Naive thymus-derived CD4-positive, alpha-beta T cell (primary cell): ENCODE data around the gene CRLF1. TPM values are rescaled to one million over a fixed set of nuclear protein-coding genes. Genes with fewer than 3 reads are reported as not detected.

Experiments
- ATAC-seq: fragments of 150-1000 bp; cut with Tn5 transposase; 2 replicates; pipeline ENCODE4 v1.10.0; 2021; ENCODE audit warnings: mild to moderate bottlenecking, moderate library complexity
- CTCF ChIA-PET: fragments of 350-600 bp; sonication (Branson Sonifier 250); formaldehyde crosslinking; loops from one replicate; lab custom pipeline; 2021; ENCODE audit warnings: antibody characterized with exemption; lab: Charles Lee
- POLR2A ChIA-PET: fragments of 350-600 bp; sonication (Branson Sonifier 250); formaldehyde crosslinking; loops from one replicate; lab custom pipeline; 2021; ENCODE audit warnings: antibody characterized with exemption, inconsistent platforms; lab: Charles Lee
- DNase-seq, 9 donors: peaks; one replicate each; pipeline versions ENCODE4 v3.0.0 to v3.0.0-alpha.2; 2020 to 2022; ENCODE audit warnings: mixed read lengths in 1 of 9
- H3K27ac ChIP-seq: one replicate; pipeline ENCODE4 v1.7.0; 2013; ENCODE audit warnings: mild to moderate bottlenecking, low read depth, low read length, moderate library complexity
- H3K27me3 ChIP-seq, 2 donors: one replicate each; pipeline ENCODE4 v1.7.0; 2013; ENCODE audit warnings: low read length in 2 of 2, mild to moderate bottlenecking in 2 of 2, moderate library complexity in 2 of 2; ENCODE audit not compliant: control insufficient read depth in 2 of 2, insufficient read depth in 2 of 2
- H3K36me3 ChIP-seq, 3 experiments: 1 replicate in 2 of 3; 2 replicates in 1 of 3; pipeline ENCODE4 v1.7.0; 2013; ENCODE audit warnings: low read length in 3 of 3, mild to moderate bottlenecking in 3 of 3, moderate library complexity in 1 of 3; ENCODE audit not compliant: insufficient read depth in 3 of 3, control insufficient read depth in 2 of 3
- H3K4me1 ChIP-seq, 2 donors: one replicate each; pipeline ENCODE4 v1.7.0; 2013; ENCODE audit warnings: low read length in 2 of 2, mild to moderate bottlenecking in 2 of 2, moderate library complexity in 1 of 2; ENCODE audit not compliant: control insufficient read depth in 2 of 2, insufficient read depth in 2 of 2
- H3K4me3 ChIP-seq: 2 replicates; pipeline ENCODE4 v1.7.0; 2013; ENCODE audit warnings: mild to moderate bottlenecking, low read length
- H3K9me3 ChIP-seq, 3 experiments: 1 replicate in 2 of 3; 2 replicates in 1 of 3; pipeline ENCODE4 v1.7.0; 2013; ENCODE audit warnings: low read length in 3 of 3; ENCODE audit not compliant: control insufficient read depth in 2 of 3
- H3K27ac Mint-ChIP-seq, 9 donors: one replicate each; pipeline ENCODE4 v1.8.0; 2020 to 2022; ENCODE audit warnings: mixed read lengths in 9 of 9, mild to moderate bottlenecking in 8 of 9, moderate library complexity in 5 of 9, inconsistent platforms in 2 of 9
- H3K27me3 Mint-ChIP-seq, 5 donors: one replicate each; pipeline ENCODE4 v1.8.0; 2021 to 2022; ENCODE audit warnings: mixed read lengths in 5 of 5, mild to moderate bottlenecking in 1 of 5
- H3K36me3 Mint-ChIP-seq, 5 donors: one replicate each; pipeline ENCODE4 v1.8.0; 2020 to 2022; ENCODE audit warnings: mixed read lengths in 5 of 5, mild to moderate bottlenecking in 3 of 5, inconsistent platforms in 1 of 5
- H3K4me1 Mint-ChIP-seq, 7 donors: one replicate each; pipeline ENCODE4 v1.8.0; 2020 to 2022; ENCODE audit warnings: mixed read lengths in 7 of 7, mild to moderate bottlenecking in 3 of 7, inconsistent platforms in 1 of 7
- H3K4me3 Mint-ChIP-seq, 10 donors: one replicate each; pipeline ENCODE4 v1.8.0; 2020 to 2022; ENCODE audit warnings: mild to moderate bottlenecking in 10 of 10, mixed read lengths in 10 of 10, moderate library complexity in 6 of 10, inconsistent platforms in 2 of 10
- H3K9me3 Mint-ChIP-seq, 11 donors: one replicate each; pipeline ENCODE4 v1.8.0; 2020 to 2022; ENCODE audit warnings: mixed read lengths in 11 of 11, mild to moderate bottlenecking in 4 of 11, inconsistent platforms in 1 of 11, moderate library complexity in 1 of 11
- intact Hi-C, 2 donors: fragments of 100-400 bp; cut with micrococcal nuclease; formaldehyde crosslinking; loops; one replicate each; pipeline ENCODE4 v1.15.1; 2023
- polyA plus RNA-seq, 2 donors: library from polyadenylated mRNA; unstranded; fragments of 300-500 nt; fragmentation: Illumina TruSeq; gene quantifications; one replicate each; pipeline ENCODE4 v1.2.3, GENCODE V29; 2021
- total RNA-seq, 6 experiments: library from RNA in 5 of 6; stranded (reverse) in 5 of 6; gene quantifications; 1 replicate in 5 of 6; 2 replicates in 1 of 6; pipeline ENCODE4 v1.2.3 and lab custom pipeline; 2021 to 2026

The CRLF1 gene
- total and polyA plus RNA-seq, 7 experiments from 2014 or later: 0.28 to 0.49 TPM; not detected in 5

DNA sequence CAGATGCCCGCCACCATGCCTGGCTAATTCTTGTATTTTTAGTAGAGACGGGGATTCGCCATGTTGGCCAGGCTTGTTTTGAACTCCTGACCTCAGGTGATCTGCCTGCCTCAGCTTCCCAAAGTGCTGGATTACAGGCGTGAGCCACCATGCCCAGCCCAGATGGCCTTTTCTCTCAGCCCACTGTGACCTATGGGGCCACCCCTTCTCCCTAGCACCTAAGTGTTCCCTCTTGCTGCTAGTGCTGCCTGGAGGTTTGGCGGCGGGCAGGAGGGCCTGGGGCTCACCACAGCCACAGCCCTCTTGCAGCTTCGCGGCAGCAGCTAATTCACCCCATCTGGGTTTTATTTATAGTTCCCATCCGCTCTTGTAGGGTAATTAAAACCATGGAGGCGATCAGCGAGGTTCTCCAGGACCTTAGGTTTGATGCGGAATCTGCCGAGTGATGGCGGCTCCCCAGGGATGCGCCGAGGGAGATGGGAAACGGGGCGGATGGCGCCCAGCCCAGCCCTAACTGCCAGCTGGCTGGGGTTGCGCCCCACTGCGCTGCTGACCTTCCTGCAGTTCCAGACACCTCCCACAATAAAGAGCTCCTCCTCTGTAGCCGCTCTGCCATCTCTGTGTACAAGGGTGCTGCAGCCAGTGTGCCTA is 14.7 kb downstream of the CRLF1 start:
- peak overlapping the region in 5 of 10 donors; percentile 11 to 89 (median 45) for H3K4me3 Mint-ChIP-seq
- peaks cover 0 to 20% (median 0%) of the 10 kb centered on the region in 5 donors for H3K27me3 Mint-ChIP-seq
- Histone ChIP-seq H3K4me1 (peaks cover 25 to 38% of the 10 kb centered on the region in 2 donors), H3K27ac (no peak overlapping the region), H3K27me3 (no peaks in the 10 kb centered on the region), H3K4me3 (no peak overlapping the region), H3K9me3 (no peaks in the 10 kb centered on the region), H3K36me3 (peaks cover 0 to 7% (median 0%) of the 10 kb centered on the region in 3 experiments)
- H3K9me3 Mint-ChIP-seq: peaks cover 0 to 2% (median 0%) of the 10 kb centered on the region in 11 donors
- peaks cover 14 to 55% (median 39%) of the 10 kb centered on the region in 7 donors for H3K4me1 Mint-ChIP-seq
- POLR2A ChIA-PET: interaction anchor here (0.9 to 2.8 kb wide), 4 partner anchors 21 to 256 kb away, joined by 4 to 10 read pairs (median 4); partner anchors contain the start of gene UBA52
- peaks cover 0 to 12% (median 0%) of the 10 kb centered on the region in 5 donors for H3K36me3 Mint-ChIP-seq
- no peak for DNase-seq
- intact Hi-C loops: no loop called here
- CTCF ChIA-PET: interaction anchor here (0.6 to 2.7 kb wide), 3 partner anchors 9 to 256 kb away, joined by 4 to 20 read pairs (median 6); no protein-coding TSS in a partner anchor
- peak overlapping the region in 2 of 9 donors; percentile 16 to 20 for H3K27ac Mint-ChIP-seq
- ATAC-seq: no peak

DNA sequence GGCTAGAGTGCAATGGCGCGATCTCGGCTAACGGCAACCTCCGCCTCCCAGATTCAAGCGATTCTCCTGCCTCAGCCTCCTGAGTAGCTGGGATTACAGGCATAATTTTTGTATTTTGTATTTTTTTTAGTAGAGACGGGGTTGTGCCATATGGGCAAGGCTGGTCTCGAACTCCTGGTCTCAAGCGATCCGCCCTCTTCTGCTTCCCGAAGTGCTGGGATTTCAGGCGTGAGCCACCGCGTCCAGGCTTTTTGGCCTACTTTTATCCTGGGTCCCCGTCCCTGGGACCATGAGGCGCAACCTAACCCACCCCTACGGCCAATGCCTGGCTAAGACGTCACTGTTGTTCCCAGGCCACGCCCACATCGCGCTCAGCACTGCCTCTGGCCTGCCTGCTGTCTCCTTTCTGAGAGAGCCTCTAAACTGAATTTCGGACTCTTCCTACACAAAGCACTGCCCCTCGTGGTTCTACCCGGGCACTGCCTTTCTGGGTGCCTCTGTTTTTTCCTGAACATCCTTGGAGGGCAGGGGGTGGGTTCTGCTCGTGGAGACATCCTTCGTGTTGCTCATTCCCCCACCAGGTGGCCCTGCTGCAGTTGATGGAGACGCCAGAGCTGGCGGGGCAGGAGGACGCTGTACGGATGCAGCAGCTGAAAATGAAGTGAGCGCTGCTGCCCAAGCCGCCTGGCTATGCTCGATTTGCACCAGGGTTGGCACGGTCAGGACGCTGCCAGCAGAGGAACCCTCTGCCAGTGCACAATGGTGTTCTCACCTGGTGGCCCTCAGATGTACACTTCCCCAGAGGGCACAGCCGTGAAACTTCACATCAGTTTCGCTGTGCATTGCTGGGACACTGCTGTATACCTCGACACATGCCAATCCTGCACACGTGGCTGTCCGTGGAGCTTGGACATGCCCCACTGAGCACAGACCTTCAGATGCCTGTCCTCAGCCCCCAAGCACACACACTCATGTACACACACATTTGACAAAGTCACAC is 16.0 kb downstream of the CRLF1 start:
- ATAC-seq (no peak), DNase-seq (peak in 4 of 9 donors; percentile 21 to 43 (median 34))
- Histone ChIP-seq H3K27ac (peak overlapping the region; percentile 88), H3K9me3 (no peaks in the 10 kb centered on the region), H3K27me3 (no peaks in the 10 kb centered on the region), H3K36me3 (peaks cover 0 to 7% (median 0%) of the 10 kb centered on the region in 3 experiments), H3K4me1 (peaks cover 25 to 40% of the 10 kb centered on the region in 2 donors), H3K4me3 (no peak overlapping the region)
- intact Hi-C loops: no loop called here
- Mint-ChIP-seq H3K4me3 (peak overlapping the region; percentile 71 to 94 (median 89)), H3K4me1 (peaks cover 21 to 60% (median 45%) of the 10 kb centered on the region in 7 donors), H3K36me3 (peaks cover 0 to 12% (median 0%) of the 10 kb centered on the region in 5 donors), H3K27ac (peak overlapping the region; percentile 67 to 98 (median 91)), H3K9me3 (peaks cover 0 to 2% (median 0%) of the 10 kb centered on the region in 11 donors), H3K27me3 (peaks cover 0 to 10% (median 0%) of the 10 kb centered on the region in 5 donors)
- ChIA-PET CTCF (interaction anchor here (2.2 kb wide), 1 partner anchor 71 kb away, joined by 10 read pairs; no protein-coding TSS in a partner anchor), POLR2A (interaction anchor here (0.7 to 2.9 kb wide), 4 partner anchors 19 to 309 kb away, joined by 3 to 29 read pairs (median 4); partner anchors contain the start of genes ELL, JUND and UBA52)

DNA sequence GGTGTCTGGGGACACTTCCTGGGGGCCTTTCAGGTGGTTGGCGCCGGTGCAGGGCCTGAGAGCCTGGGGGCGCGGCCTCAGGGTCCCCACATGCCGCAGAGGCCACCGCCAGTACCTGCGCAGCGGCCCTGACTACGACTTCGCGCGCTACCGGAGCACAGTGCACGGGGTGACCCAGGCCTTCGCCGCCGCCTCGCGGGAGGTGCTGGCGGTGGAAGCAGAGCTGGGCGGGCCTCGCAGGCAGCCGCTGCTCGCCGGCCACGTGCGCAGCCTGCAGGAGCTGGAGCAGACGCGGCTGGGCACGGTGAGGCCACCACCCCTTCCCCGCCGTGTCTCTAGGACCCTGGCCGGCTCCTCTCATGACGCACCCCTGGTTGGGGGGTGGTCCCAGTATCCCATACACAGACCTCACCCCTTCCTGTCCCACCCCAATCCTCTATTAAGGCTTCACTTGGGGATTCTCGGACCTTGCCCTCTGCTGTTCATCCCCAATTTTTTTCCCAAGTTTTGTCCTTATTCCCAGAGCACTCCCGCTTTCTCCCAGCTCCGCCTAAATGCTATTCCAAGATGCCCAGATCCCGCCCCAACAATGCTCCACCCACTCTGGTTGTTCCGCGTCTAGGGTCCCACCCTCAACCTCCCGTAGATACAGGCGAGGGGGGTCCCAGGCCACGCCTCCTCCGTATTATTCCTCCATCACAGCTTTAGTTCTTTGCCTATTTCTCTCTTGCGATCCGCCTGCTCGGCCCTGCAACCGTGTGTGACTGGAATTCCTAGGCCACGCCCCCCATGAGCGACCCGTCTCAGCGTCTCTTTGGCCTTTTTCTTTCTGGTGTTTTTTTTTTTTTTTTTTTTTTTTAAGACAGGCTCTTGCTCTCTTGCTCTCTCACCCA is 17.0 kb downstream of the CRLF1 start:
- peaks cover 0 to 4% (median 0%) of the 10 kb centered on the region in 5 donors for H3K27me3 Mint-ChIP-seq
- Histone ChIP-seq H3K27me3 (no peaks in the 10 kb centered on the region), H3K4me3 (peak overlapping the region; percentile 72), H3K9me3 (no peaks in the 10 kb centered on the region), H3K4me1 (peaks cover 21 to 40% of the 10 kb centered on the region in 2 donors), H3K36me3 (peaks cover 0 to 7% (median 0%) of the 10 kb centered on the region in 3 experiments), H3K27ac (peak overlapping the region; percentile 88)
- peak; percentile 68 for ATAC-seq
- peaks cover 0 to 15% (median 0%) of the 10 kb centered on the region in 5 donors for H3K36me3 Mint-ChIP-seq
- ChIA-PET CTCF (interaction anchor here (0.8 to 2.2 kb wide), 9 partner anchors 17 to 260 kb away, joined by 3 to 10 read pairs (median 4); partner anchors contain the start of gene UBA52), POLR2A (interaction anchor here (0.6 to 2.9 kb wide), 19 partner anchors 13 to 331 kb away, joined by 3 to 47 read pairs (median 4); partner anchors contain the start of genes COPE, DDX49, ELL and FKBP8)
- H3K27ac Mint-ChIP-seq: peak overlapping the region; percentile 87 to 98 (median 92)
- H3K4me3 Mint-ChIP-seq: peak overlapping the region; percentile 79 to 94 (median 90)
- intact Hi-C loops: loop anchor here (1.0 to 10.0 kb wide), 15 partner anchors 32 to 330 kb away; partner anchors contain the start of genes COPE (in 2 of the 2), CRTC1 (in 2 of the 2), DDX49 (in 2 of the 2) and KXD1 (in 2 of the 2)
- DNase-seq: peak in 3 of 9 donors; percentile 33 to 75 (median 60)
- peaks cover 22 to 57% (median 43%) of the 10 kb centered on the region in 7 donors for H3K4me1 Mint-ChIP-seq
- peaks cover 0 to 2% (median 0%) of the 10 kb centered on the region in 11 donors for H3K9me3 Mint-ChIP-seq

DNA sequence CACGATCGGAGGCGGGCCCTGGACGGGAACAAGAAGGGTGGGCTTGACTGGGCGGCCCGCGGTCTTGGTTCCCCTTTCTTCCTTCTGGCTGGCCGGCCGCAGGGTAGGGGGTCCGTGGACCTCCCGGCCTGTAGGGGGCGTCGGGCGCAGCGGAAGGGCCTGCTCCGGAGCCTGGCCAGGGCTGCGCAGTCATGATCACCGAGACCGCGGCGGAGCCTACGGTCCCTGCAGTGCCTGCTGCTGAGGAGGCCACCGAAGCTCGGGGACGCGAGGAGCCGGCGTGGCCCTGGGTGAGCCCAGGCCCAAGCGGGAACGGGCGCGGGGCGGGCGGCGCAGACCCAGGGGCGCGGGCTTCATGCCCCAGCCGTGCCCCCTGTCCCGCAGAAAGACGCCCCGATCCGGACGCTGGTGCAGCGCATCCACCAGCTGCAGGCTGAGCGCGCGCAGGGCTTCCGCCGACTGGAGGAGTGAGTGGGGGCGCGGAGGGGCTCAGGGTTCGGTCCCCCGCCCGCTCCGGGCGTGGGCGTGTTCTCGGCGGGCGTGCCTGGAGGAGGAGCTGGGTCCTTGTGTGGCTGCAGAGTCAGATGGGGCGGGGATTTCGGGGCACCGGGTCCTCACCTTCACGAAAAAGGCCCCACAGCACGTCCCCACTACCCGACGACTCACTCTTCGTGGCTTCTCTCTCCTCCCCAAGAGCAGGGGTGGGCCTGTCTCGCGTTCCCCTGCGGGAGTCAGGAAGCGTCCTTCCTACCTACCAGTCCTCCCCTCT is 17.8 kb downstream of the CRLF1 start, which contains the start of gene REX1BD:
Gene REX1BD, plus strand, starts transcription at position 188 of the 769 bp plus-strand sequence. Its CDS starts 4 bp downstream, at position 192.
- POLR2A ChIA-PET: interaction anchor here (0.6 to 2.9 kb wide), 18 partner anchors 13 to 332 kb away, joined by 3 to 47 read pairs (median 6); partner anchors contain the start of genes COPE, DDX49, ELL and FKBP8
- ATAC-seq: peak; percentile 89
- Histone ChIP-seq H3K27me3 (no peaks in the 10 kb centered on the region), H3K4me3 (peak within 1 kb of the TSS; percentile 72), H3K36me3 (peaks cover 0 to 7% (median 0%) of the 10 kb centered on the region in 3 experiments), H3K4me1 (peaks cover 18 to 33% of the 10 kb centered on the region in 2 donors), H3K9me3 (no peaks in the 10 kb centered on the region), H3K27ac (peak within 1 kb of the TSS; percentile 88)
- intact Hi-C loops: loop anchor here (1.0 to 10.0 kb wide), 16 partner anchors 17 to 331 kb away; partner anchors contain the start of genes COPE (in 2 of the 2), CRTC1 (in 2 of the 2), DDX49 (in 2 of the 2) and ELL (in 2 of the 2)
- H3K27me3 Mint-ChIP-seq: peaks cover 0 to 3% (median 0%) of the 10 kb centered on the region in 5 donors
- peaks cover 0 to 2% (median 0%) of the 10 kb centered on the region in 11 donors for H3K9me3 Mint-ChIP-seq
- peaks cover 0 to 18% (median 0%) of the 10 kb centered on the region in 5 donors for H3K36me3 Mint-ChIP-seq
- CTCF ChIA-PET: interaction anchor here (0.7 to 2.2 kb wide), 12 partner anchors 16 to 324 kb away, joined by 3 to 10 read pairs (median 4); partner anchors contain the start of genes KXD1 and UBA52
- peak; percentile 77 to 92 (median 89) for DNase-seq
- peak within 1 kb of the TSS; percentile 80 to 95 (median 92) for H3K4me3 Mint-ChIP-seq
- H3K4me1 Mint-ChIP-seq: peaks cover 20 to 56% (median 42%) of the 10 kb centered on the region in 7 donors
- H3K27ac Mint-ChIP-seq: peak within 1 kb of the TSS; percentile 89 to 96 (median 93)
